HG03108 (cell line): ENCODE results near the gene FLOT1.
A peak's percentile ranks its signal among the peaks of the same experiment; 100 is the strongest.
"Not testable (repeated sequence)": the region's sequence is repeated elsewhere in the genome, so short reads cannot be mapped to it uniquely, and the experiment has no call there.

Source experiments
- ATAC-seq: cut with Tn5 transposase; IDR thresholded peaks from one replicate; pipeline ENCODE4 v1.9.1; 2021; ENCODE audit warnings: moderate library complexity; ENCODE audit not compliant: unreplicated experiment

Gene FLOT1

DNA sequence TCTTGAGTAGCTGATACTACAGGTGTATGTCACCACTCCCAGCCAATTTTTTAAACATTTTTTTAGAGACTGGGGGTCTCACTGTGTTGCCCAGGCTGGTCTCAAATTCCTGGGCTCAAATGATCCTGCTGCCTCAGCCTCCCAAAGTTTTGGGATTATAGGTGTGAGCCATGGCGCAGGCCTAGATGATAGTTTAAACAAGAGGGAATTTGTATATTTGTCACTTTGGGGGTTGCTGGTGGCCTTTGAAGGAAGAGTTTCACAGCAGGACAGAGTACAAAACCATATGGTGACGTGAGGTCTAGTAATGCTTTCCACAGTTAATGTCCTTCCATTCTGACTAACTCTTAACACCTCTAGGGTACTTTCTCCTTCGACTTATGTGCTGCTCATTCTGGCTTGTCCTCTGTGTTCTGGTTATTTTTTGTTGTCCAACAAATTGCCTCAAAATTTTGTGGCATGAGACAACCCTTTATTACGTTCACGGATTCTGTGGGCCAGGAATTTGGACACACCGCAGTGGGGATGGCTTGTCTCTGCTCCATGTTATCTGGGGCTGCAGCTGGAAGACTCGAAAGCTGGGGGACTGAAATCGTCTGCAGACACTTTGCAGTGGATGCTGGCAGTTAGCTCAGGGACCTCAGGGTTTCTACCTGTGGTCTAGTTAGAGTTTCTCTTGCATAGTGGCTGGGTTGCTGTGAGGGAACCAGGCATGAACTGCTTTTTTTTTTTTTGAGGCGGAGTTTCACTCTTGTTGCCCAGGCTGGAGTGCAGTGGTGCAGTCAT lies 24.9 kb upstream of the FLOT1 start:
- ATAC-seq: peak; percentile 62

DNA sequence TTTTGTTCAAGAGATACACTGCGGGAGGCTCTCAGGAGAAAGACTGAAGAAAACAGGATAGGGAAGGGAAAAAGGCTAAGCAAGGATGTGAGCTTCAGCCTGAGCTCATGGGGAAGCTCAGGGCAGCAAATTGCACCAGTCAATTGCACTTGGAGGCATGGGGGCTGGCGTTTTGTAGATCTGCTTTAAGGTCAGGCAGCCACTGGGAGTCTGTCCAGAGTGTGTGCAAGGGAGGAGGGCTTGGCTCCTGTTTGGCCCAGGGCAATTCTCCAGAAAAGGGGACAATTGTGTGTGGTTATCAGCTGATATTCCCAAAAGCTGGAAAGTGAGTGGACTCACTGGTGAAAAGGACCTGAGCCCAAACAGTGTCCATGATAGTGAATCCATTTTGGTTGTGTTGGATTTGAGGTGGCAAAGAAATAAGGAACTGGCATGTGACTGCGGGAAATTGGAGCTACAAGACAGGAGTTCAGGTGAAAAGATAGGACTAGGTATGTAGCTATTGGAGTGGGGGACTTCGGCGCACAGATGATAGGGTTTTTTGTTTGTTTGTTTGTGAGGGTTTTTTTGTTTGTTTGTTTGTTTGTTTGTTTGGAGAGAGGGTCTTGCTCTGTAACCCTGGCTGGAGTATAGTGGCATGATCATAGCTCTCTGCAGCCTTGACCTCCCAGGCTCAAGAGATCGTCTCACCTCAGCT lies 24.1 kb upstream of the FLOT1 start:
- ATAC-seq: no peak

- ATAC-seq: not testable (repeated sequence)
Measured at GRCh38 chr6:30765495-30765894, 23.0 kb upstream of the FLOT1 start.

GRCh38 chr6:30764490-30765043 lies 22.1 kb upstream of the FLOT1 start:
- ATAC-seq: not testable (repeated sequence)

GRCh38 chr6:30763618-30764489 lies 21.4 kb upstream of the FLOT1 start:
- ATAC-seq: peak; percentile 45

DNA sequence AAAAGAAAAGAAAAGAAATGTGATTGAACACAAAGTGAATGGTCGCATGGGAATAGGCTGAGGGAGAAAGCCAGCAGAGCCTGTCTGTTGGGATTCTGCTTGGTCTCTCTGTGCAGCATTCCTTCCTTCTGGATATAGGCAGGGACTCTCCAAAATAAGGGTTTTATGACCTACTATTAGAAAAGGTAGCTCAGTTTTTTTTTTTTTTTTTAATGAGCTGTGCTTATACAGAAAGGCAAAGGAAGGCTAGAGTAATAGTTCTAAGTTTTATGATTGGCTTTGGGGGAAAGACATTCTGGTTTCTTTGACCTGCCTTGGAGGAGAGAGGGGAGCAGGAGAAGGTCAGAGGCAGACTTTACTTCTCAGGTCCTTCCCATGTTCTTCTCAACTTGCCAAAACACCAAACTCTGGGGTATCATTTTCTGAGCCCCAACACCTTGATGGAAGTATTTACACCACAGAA lies 20.7 kb upstream of the FLOT1 start:
- ATAC-seq: peak; percentile 1

GRCh38 chr6:30761791-30762429 lies 19.4 kb upstream of the FLOT1 start:
- no peak for ATAC-seq

DNA sequence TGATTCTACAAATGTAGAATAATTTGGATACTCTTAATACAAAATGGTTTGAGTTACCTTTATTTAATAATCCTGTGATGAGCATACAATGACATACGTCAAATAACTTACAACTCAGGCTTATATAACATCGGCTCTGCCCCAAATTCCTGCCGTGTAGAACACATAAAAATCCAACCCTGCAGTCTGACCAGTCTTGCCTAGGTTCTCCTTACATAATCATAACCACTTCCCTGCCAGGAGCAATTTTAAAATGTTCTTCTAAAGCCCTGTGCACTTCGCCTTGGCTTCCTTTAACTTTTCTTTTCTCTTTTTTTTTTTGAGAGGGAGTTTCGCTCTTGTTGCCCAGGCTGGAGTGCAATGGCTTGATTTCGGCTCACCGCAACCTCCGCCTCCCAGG lies 18.1 kb upstream of the FLOT1 start:
- ATAC-seq: no peak

DNA sequence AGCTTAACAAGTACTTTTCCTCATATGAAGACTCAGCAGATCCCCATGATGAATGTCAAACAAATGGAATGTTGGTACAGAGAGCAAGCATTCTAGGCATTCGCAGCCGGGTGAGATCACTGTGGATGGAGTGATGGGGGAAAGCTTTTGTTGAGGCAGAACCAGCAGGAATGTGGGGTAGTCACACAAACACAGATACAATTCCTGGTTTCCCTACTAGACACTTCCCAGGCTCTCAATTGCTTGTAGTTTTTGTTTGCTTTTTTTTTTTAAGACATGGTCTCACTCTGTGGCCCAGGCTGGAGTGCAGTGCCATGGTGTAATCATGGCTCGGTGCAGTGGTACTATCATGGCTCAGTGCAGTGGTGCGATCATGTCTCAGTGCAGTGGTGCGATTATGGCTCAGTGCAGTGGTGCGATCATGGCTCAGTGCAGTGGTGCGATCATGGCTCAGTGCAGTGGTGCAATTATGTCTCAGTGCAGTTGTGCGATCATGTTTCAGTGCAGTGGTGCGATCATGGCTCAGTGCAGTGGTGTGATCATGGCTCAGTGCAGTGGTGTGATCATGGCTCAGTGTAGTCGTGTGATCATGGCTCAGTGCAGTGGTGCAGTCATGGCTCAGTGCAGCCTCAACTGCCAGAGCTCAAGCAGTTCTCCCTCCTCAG lies 17.2 kb upstream of the FLOT1 start:
- ATAC-seq: no peak

DNA sequence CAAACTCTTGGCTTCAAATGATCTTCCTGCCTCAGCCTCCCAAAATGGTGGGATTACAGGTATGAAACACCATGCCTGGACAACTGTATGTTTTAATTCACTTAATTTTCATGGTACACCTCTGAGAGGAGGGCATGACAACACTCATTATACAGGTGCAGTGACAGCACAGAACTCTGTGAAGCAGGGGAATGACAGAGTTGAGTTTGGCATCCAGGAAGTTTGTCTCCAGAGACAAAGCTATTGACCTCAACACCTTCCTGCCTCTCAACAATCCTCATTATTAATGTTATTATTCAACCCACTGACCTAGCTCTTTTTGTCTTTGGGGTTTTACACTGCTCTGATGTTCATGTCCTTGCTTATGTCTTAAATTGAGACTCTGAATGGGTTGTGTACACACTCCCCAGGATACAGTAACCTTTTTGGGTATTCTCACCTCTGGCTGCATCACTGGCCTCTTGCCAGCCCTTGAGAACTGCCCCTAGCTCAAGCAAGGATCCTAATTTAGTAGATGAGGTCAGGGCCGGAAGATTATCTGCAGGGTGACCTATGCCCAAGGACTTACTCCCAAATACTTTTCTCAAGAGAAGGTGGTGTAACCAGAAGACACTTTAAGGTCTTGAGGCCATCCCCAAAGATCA lies 14.9 kb upstream of the FLOT1 start:
- no peak for ATAC-seq

GRCh38 chr6:30756405-30757003 lies 14.0 kb upstream of the FLOT1 start:
- not testable (repeated sequence) for ATAC-seq

DNA sequence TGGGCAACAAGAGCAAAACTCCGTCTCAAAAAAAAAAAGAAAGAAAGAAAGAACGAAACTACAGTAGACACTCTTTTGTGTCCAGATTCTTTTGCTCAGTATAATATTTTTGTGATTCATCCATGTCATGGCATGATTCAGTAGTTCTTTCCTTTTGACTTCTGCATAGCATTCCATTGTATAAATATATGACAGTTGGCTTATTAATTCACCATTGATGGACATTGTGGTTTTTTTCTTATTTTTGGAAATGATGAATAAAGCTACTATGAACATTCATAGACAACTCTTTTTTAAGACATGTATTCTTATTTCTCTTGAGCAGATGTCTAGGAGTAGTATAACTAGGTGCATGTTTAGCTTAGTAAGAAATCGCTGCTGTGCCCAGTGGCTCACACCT lies 12.1 kb upstream of the FLOT1 start:
- ATAC-seq: no peak

GRCh38 chr6:30752157-30752927 lies 9.9 kb upstream of the FLOT1 start:
- no peak for ATAC-seq

DNA sequence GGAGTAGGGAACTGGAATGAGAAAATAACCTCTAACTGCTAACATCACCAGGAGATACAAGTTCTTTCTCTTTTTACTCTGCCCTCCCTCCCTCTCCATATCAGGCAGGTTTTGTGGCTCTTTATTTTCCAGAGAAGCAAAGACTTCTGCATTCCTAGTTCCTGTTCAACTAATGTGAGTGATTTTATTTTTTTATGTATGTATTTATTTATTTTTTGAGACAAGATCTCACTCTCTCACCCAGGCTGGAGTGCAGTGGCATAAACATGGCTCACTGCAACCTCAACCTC lies 7.8 kb upstream of the FLOT1 start:
- no peak for ATAC-seq

DNA sequence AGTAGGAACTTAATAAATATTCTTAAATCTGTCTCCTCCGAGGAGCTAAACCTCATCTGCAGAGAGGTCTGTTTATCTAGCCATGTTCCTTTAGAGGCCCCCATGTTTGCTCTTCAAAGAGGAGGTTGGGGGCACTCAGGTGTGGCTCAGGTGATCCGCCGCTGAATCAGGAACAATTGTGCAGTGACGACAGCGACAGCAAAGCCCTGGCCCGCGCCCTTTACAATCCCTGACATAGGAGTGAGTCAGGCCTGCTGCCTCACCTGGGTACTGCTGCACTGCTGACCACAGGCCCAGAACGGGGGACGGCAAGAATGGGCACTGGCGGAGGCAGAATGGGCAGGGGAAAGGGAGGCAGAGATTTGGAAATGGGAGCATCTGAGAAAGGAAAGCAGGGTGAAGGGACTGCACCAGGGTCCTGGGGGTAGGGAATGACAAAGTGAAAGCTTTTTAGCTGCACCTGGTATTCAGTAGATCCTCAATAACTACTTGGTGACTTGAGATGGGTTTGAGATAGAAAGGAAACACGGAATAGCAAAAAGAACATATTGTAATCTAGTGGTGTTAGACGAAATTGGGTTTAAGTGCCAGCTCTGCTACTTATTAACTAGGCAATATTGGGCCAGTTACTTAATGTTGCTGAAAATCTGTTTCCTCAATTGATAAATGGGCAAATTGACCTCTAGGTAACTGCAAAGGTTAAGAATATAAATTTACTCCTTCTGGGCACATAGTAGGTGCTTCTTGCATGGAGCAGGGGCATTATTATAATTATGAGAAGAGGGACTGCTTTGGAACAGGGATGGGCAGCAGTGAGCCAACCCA lies 7.3 kb upstream of the FLOT1 start:
- no peak for ATAC-seq

GRCh38 chr6:30748851-30749540 lies 6.5 kb upstream of the FLOT1 start:
- ATAC-seq: no peak
